HG02571 (cell line): Measurements from ENCODE around the gene CBFA2T2.
"Not testable (repeated sequence)": the region's sequence is repeated elsewhere in the genome, so short reads cannot be mapped to it uniquely, and the experiment has no call there.

Experiments
- ATAC-seq: cut with Tn5 transposase; IDR thresholded peaks from one replicate; pipeline ENCODE4 v1.9.1; 2021; ENCODE audit warnings: mild to moderate bottlenecking, moderate library complexity; ENCODE audit not compliant: unreplicated experiment

CBFA2T2 gene

DNA sequence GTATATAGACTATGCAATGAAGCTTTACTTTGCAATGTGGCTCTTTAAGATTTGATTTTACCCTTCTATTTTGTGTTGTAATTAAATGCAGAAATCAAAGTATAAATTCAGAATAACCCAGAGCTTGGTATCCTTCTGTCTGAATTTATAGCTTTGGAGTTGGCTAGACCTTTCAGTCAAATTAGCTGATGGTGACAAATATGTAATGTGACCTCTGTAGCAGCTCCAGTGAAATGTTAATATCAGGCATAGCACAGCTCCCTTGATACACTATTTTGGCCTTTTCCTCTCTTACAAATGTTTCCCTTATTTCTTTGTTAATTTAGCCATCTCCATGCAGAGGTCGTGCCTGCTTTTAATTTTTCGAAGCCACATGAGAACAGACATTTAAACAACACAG is 11.1 kb downstream of the CBFA2T2 start:
- ATAC-seq, result no peak

DNA sequence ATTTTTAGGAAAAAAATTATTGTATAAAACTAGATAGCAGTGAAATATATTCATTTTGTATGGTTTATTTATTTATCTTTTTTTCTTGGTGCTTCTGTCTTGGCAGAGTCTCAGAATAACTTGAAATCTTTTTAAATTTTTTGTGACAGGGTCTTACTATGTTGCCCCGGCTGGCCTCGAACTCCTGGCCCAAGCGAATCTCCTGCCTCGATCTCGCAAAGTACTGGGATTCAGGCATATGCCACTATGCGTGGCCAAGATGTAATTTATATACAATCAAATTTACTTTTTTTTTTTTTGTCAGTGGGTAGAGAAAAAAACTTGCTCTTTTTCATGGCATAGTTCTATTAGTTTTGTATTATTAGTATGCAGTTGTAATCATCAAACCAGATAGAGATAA is 13.7 kb downstream of the CBFA2T2 start:
- no peak for ATAC-seq

- no peak for ATAC-seq
Measured at GRCh38 chr20:33506576-33506975, 16.7 kb downstream of the CBFA2T2 start.

DNA sequence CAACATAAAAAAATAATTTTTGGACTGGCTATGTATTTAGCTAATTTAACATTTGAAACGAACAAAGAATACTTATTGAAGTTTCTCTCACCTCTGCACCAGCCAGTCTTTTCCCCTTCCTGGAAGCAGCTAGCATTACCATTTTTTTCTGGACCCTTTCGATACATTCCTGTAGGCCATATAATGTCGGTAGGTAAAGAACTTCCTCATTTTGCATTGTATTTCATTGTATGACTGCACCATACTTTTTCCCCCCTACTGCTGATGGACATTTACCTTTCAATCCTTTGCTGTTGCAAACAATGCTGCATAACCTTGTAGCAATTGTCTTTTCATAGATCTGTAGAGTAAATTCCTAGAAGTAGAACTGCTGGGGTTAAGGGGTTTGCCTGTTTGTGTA is 17.6 kb downstream of the CBFA2T2 start:
- ATAC-seq, result no peak

DNA sequence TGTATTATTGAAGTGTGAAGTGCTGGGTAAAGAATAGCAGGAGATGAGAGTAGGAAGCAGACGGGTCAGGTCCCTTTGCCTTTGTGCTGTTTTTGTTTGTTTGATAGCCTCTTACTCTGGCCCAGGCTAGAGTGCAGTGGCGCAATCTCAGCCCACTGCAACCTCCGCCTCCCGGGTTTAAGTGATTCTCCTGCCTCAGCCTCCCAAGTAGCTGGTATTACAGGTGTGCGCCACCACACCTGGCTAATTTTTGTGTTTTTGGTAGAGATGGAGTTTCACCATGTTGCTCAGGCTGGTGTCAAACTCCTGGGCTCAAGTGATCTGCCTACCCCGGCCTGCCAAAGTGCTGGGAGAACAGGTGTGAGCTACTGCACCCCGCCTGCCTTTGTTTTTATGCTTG is 18.1 kb downstream of the CBFA2T2 start:
- not testable (repeated sequence) for ATAC-seq

DNA sequence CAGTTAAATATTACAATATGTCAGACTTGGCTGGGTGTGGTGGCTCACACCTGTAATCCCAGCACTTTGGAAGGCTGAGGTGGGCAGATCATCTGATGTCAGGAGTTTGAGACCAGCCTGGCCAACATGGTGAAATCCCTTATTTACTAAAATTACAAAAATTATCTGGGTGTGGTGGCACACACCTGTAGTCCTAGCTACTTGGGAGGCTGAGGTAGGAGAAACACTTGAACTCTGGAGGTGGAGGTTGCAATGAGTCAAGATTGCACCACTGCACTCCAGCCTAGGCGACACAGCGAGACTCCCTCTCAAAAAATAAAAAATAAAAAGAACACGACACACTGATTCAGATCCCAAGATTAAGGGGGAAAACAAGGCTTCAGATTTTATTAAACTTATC is 19.2 kb downstream of the CBFA2T2 start:
- ATAC-seq, result not testable (repeated sequence)

- not testable (repeated sequence) for ATAC-seq
Measured at GRCh38 chr20:33511876-33512275, 22.0 kb downstream of the CBFA2T2 start.

DNA sequence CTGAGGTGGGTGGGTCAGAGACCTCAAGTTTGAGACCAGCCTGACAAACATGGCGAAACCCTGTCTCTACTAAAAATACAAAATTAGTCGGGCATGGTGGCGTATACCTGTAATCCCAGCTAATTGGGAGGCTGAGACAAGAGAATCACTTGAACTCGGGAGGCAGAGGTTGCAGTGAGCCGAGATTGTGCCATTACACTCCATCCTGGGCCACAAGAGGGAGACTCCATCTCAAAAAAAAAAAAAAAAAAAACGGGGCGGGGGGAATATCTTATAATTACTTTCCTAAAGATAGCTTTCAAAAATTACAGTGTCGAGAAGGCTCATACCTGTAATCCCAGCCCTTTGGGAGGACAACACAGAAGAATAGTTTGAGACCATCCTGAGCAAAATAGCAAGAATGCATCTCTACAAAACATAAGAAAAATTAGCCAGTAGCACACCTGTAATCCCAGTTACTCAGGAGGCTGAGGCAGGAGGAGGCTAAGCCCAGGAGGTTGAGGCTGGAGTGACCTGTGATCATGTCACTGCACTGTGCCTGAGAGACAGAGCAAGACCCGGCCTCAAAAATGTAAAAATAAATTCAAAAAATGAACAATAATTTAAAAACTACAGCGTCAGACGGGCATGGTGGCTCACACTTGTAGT is 25.8 kb downstream of the CBFA2T2 start:
- no peak for ATAC-seq

GRCh38 chr20:33516882-33517281 is 27.0 kb downstream of the CBFA2T2 start:
- ATAC-seq, result no peak

DNA sequence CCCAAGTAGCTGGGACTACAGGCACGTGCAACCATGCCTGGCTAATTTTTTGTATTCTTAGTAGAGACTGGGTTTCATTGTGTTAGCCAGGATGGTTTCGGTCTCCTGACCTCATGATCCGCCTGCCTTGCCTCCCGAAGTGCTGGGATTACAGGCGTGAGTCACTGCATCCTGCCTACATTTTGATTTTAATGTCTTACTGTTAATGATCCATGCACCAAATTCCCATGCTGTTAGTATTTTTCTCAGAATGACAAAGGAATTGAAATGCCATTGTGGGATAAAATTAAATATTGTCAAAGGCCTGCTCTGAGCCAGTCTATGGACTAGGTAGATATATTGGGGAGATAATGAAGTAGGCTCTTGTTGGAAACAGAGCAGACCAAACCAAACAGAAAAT is 28.2 kb downstream of the CBFA2T2 start:
- no peak for ATAC-seq

GRCh38 chr20:33521461-33521860 is 31.6 kb downstream of the CBFA2T2 start:
- no peak for ATAC-seq

- ATAC-seq, result no peak
Measured at GRCh38 chr20:33522256-33522820, 32.4 kb downstream of the CBFA2T2 start.

- ATAC-seq, result no peak
Measured at GRCh38 chr20:33524261-33524660, 34.4 kb downstream of the CBFA2T2 start.

DNA sequence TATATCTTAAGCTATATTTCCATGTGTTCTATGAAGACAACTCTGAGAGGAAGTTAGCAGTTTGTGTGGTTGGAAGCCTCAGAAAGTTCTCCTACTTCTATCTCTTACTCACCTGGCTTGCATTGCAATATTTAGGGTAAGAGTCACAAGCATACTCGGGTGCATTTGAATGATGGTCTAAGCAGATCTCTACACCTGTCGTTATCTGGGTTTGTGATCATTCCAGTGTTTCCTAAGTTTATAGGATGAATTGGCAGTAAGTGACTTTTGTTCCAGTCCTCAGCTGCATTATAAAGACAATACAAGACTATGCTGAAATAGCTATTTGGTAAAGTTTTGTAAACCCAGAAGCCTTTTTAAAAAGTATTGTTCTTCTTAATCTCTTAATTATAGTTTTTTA is 36.9 kb downstream of the CBFA2T2 start:
- ATAC-seq, result no peak

- ATAC-seq, result no peak
Measured at GRCh38 chr20:33531047-33531877, 41.4 kb downstream of the CBFA2T2 start.

- no peak for ATAC-seq
Measured at GRCh38 chr20:33531885-33532284, 42.0 kb downstream of the CBFA2T2 start.

DNA sequence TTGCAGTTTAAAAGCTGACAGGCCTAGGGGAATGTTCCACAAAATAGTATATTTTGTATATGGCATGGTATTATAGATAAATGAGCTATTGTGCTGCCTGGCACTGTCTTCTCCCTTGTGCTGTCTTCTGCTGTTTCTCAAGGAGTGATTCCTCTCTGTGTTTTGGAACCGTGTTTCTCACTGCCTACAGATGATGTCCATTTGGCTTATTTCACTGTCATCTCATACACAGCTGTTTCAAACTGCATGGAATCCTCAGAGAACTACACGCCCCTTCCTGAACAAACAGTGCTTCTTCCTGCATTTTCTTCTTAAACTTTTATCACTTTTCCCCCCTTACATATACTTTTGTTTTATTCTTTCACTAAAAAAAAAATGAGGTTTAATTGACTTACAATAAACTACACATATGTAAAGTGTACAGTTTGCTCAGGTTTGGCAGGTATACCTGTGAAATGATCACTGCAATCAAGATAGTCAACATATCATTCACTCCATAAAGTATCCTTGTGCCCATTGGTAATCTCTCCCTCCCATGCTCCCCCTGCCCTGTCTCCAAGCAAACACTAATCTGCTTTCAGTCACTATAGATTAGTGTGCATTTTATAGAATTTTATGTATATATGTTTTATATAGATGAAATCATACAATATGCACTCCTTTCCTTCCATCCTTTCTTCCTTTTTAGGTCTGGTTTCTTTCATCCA is 43.0 kb downstream of the CBFA2T2 start:
- ATAC-seq, result no peak

DNA sequence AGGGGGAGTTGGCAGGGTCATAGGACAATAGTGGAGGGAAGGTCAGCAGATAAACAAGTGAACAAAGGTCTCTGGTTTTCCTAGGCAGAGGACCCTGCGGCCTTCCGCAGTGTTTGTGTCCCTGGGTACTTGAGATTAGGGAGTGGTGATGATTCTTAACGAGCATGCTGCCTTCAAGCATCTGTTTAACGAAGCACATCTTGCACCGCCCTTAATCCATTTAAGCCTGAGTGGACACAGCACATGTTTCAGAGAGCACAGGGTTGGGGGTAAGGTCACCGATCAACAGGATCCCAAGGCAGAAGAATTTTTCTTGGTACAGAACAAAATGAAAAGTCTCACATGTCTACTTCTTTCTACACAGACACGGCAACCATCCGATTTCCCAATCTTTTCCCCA is 45.8 kb downstream of the CBFA2T2 start:
- not testable (repeated sequence) for ATAC-seq

DNA sequence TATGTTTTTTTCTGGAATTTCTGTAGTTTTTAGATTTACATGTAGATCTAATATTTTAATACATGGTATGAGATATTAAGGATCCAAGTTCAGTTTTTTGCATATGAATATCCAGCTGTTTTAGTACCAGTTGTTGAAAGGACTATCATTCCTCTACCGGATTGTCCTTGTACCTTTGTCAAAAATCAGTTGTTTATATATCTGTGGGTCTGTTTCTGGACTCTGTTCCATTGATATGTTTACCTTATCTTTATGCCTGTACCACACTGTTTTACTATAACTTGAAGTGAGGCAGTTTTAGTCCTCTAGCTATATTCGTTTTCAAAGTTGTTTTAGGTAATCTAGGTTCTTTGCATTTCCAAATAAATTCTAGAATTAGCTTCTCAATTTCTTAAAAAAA is 47.7 kb downstream of the CBFA2T2 start:
- ATAC-seq, result no peak

DNA sequence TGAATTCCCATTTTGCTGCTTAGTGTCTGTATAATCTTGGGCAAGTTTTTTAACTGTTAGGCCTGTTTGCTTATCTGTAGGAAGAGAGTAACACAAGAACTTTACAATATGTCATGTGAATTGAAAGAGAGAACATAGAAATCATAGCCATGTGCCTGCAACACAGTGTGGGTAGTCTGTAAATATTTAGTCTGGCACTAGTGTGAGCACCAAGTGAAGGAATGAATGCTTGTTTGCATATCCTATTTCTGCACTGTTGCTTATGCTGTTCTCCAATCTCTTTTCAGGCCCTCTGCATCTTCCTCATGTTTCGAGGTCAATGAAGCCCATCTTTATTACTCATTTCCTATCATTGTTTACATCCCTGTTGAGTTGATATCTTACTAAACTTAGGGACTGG is 49.2 kb downstream of the CBFA2T2 start:
- no peak for ATAC-seq

DNA sequence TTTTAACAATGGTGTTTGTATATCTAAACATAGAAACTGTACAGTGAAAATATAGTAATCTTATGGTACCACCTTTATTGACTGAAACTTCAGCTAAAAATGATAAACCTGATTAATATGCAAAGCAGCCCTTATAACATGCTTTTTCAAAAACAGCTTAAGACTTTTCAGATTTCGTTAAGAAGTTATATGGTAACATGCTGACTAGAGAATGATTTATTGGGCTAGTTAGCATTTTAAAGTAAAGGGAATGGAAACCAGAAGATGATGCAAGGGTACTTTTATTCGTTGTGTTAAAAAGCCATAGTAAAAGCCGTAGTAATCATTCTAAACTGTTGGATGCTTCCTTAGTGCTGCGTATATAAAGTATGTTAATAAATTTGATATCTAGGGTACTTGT is 50.5 kb downstream of the CBFA2T2 start:
- no peak for ATAC-seq

- ATAC-seq, result no peak
Measured at GRCh38 chr20:33541074-33541473, 51.2 kb downstream of the CBFA2T2 start.
